22Rv1 (cell line): Measurements from ENCODE around the gene GRM4.

ENCODE experiments used
- H3K27ac ChIP-seq: fragments of 450-650 bp; 2 replicates; pipeline ENCODE4 v1.5.1; 2017
- CTCF ChIP-seq: fragments of 450-650 bp; IDR thresholded peaks from 2 replicates; pipeline ENCODE4 v1.5.1; 2017; ENCODE audit warnings: mild to moderate bottlenecking
- ZFX ChIP-seq: fragments of 450-650 bp; IDR thresholded peaks from 2 replicates; pipeline ENCODE4 v1.6.1; 2017; ENCODE audit warnings: antibody characterized with exemption, borderline replicate concordance

GRM4 gene

GRCh38 chr6:34090529-34090928, 55.4 kb downstream of the GRM4 start:
- TF ChIP-seq ZFX (no peak), CTCF (no peak)
- no peak overlapping the region for H3K27ac ChIP-seq

GRCh38 chr6:34086558-34086957, 59.3 kb downstream of the GRM4 start:
- H3K27ac ChIP-seq, result no peak overlapping the region
- TF ChIP-seq ZFX (no peak), CTCF (no peak)

- no peak overlapping the region for H3K27ac ChIP-seq
Measured at GRCh38 chr6:34085453-34086170, 60.3 kb downstream of the GRM4 start.

GRCh38 chr6:34084591-34085290, 61.1 kb downstream of the GRM4 start:
- no peak overlapping the region for H3K27ac ChIP-seq
- TF ChIP-seq CTCF (no peak), ZFX (no peak)

More at GRCh38 chr6:34085453-34086170, 60.3 kb downstream of the GRM4 start:
- TF ChIP-seq CTCF (no peak), ZFX (no peak)

GRCh38 chr6:34082864-34083626, 62.8 kb downstream of the GRM4 start:
- H3K27ac ChIP-seq, result no peak overlapping the region
- TF ChIP-seq CTCF (no peak), ZFX (no peak)

- no peak overlapping the region for H3K27ac ChIP-seq
- TF ChIP-seq ZFX, result no peak
- TF ChIP-seq CTCF, result no peak
Measured at GRCh38 chr6:34082348-34082747, 63.5 kb downstream of the GRM4 start.
